Hindlimb muscle (tissue), 1 donor: ENCODE data around the gene SEMA4D. TPM values are rescaled to one million over a fixed set of nuclear protein-coding genes. Genes with fewer than 3 reads are reported as not detected.

Experiments used
- DNase-seq: peaks from one replicate; pipeline ENCODE4 v3.0.0-alpha.2; 2013
- polyA plus RNA-seq: library from polyadenylated mRNA; unstranded; fragments of 120-200 nt; gene quantifications from one replicate; pipeline ENCODE4 v1.2.1, GENCODE V29; 2013; ENCODE audit not compliant: insufficient read length

SEMA4D gene
- polyA plus RNA-seq, 1 donor = 23.3 TPM

DNA sequence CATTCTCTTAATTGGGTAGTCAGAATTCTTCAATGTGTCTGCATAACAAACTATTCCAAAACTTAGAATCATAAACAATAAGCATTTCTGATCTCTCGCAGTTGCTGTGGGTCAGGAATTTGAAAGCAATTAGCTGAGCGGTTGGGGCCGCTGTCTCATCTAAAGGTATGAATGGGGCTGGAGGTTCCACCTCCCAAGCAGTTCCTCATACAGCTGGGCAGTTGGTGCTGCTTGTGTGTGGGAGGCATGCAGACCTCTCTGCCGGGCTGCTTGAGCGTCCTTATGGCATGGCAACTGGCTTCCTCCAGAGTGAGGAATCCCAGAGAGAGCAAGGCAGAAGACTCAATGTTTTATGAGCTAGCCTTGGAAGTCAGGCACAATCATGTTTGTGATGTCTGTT lies 30.2 kb upstream of the SEMA4D start:
- DNase-seq = no peak

GRCh38 chr9:89527084-89527483 lies 29.2 kb upstream of the SEMA4D start:
- no peak for DNase-seq

DNA sequence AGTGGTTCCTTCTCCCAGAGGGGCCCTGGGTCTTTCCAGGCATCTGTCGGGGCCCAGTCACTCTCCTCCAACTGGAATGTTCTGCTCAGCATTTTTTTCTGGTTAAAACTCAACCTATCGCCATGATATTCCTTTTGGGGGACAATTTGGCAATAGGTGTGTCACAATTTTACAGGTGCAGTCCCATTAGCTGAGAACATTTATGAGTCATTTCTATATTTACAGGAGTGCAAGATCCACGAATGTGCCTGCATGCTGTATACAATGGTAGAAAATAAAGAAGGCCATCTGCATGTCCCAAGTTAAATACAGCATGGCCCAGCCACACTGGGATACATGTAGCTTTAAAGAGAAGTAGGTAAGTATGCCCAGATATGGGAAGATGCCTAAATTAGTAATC lies 28.8 kb upstream of the SEMA4D start:
- no peak for DNase-seq

GRCh38 chr9:89525446-89526374 lies 27.8 kb upstream of the SEMA4D start:
- DNase-seq = no peak

GRCh38 chr9:89524963-89525362 lies 27.1 kb upstream of the SEMA4D start:
- no peak for DNase-seq

GRCh38 chr9:89523948-89524347 lies 26.0 kb upstream of the SEMA4D start:
- no peak for DNase-seq

DNA sequence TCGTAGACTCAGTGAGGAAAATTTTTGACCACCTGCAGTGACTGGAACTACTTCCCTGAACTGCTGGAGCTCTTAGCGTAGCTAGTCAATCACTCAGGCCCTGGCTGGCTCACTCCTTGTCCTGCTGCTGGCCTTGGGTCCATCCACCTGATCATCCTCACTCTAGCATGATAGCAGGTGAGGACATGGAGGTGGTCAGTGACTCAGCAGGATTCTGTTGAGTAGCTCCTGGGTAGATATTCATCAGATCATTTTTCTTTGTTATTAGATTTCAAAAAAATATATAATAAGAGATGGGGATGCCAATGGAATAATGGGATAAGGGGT lies 25.0 kb upstream of the SEMA4D start:
- no peak for DNase-seq

DNA sequence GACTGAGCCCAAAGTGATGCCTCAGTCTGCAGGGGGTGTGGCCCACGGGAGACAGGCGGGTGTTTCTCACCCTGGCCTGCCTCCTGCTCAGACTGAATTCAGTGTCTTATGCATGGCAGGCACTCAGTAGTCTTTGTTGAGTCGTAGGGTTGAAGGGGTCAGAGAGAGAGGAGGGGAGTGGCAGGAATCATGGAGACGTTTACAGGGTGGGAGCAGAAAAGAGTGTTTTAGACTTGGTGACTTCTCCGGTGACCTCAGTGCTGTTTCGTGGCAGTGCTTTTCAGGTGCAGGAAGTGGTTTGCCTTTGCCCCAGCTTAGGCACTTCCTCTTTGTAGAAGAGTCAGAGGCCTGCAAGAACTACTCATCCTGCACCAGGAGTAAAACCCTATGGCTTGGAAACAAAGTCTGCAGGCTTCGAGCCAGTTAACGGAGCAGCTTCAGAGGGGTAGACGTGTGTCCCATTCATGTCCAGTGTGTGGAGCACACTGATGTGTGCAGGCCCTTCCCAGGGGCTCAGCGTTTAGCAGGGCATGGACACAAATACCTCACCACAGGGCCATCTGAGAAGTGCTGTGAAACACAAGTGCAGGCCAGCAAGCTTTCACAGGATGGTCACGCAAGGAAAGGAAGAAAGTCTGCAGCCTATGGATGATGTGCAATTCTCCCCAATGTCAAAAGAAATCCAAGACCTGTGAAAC lies 24.5 kb upstream of the SEMA4D start:
- DNase-seq = no peak

DNA sequence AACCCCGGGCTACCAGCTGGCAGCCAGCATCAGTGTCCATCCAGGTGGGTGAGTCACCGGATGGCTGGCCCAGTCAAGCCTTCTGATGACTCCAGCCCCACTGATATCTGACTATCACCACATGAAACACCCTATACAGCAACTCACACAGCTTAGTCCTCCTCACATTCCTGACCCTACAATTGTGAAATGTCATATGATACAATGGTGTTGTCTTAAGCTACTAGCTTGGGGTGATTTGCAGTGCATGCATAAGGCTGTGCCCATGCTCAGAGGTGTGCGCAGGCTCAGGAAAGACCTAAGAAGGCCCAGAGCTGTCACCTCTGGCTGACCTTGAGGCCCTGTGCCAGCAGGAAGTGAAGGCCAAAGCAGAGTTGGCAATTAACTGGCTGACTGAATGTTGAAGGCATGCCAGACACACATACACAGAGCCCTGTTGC lies 21.5 kb upstream of the SEMA4D start:
- no peak for DNase-seq

DNA sequence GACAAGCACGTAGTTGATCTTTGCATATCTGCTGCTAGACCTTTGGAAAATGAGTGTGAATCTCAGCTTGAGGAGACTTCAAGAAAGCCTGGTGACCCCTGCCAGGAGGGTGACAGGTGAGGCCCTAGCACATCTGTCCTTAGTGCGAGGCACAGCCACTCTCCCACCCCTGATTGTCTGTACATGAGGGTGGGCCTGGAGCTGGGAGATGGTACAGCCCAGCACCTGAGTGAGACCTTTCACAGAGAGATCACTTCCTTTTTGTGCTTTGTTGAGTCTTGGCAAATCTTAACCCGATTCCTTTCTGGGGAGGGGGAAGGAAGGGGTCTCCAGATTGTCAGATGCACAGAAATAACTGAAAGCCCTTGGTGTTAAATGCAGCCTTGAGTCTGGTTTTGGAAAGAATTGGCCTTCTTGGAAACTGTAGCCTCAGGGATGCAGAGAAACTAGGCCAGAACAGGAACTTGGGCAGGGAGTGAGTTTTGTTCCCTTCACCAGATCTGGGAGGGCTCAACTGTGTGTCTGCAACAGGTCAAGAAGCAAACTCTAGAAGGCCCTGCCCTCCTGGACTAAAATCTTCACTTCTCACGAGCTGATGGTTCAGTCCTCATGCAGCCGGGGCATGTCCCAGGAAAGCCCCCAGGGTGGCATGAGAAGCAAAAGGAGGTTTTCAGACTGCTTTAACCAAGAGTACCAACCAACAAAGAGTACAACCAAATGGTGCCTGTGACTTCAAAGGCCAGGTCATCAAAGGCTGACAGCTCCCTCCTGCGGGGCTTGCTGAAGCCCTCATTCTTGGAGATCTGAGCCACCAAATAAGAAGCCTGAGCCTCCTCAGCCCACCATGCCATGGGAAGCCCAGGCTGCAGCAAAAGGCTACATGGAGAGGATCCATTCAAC lies 20.8 kb upstream of the SEMA4D start:
- DNase-seq = no peak

GRCh38 chr9:89515416-89515815 lies 17.5 kb upstream of the SEMA4D start:
- no peak for DNase-seq

- no peak for DNase-seq
Observed at GRCh38 chr9:89514956-89515355, 17.0 kb upstream of the SEMA4D start.

DNA sequence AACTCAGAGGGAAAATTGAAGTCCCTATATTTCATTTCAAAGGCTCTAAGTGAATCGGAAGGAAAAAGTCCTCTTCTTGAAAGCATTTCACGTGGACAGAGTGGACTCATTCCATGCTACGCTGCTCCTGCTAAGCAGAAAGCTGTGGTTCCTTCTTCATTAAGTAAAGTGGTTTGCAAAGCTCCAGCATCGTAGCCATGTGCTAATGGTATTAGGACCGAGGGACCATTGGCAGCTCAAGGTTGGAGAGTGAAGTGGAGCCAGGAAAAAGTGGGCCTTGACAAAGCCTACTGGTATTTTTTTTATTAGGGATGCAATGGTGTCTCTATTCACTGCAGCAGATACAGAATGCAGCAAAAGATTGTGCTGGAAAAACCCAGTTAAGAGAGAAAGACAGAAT lies 16.4 kb upstream of the SEMA4D start:
- peak; percentile 42 for DNase-seq

DNA sequence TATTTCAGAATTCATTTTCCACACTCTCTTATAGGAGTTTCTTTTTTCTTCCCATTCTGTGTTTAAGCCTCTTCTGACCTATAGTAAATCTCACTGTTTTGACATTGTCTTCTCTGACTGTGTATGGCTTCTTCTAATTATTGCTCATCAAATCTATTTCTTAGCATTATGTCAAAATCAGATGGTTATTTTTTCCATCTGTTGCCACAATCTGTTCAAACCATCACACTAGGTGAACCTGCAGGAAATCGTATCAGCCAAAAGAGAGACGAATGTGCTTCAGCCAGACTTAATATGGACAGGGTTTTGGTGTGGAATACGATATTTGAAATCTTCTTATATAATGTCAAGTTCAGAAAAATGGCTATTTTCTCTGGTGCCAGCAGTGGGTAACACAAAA lies 15.9 kb upstream of the SEMA4D start:
- DNase-seq = no peak

DNA sequence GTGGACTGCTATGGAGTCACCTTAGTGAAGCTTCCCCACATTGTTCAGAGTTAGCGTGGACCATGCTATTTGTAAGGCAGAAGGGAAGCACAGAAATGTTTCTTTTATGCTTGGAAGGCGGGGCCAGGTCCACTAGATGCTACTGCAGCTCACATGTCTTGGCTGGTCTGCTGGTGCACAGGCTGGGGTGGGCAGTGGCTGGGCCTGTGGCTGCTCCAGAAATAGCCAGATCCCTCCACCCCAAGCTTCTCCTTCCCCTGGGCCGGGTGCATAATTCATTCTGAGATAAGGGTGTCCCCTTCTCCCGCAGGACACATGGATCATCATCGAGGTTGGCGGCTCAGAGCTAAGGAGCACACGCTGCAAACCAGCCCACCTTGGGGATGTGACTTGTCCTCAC lies 14.5 kb upstream of the SEMA4D start:
- DNase-seq = no peak

- DNase-seq = no peak
Observed at GRCh38 chr9:89508951-89509615, 11.2 kb upstream of the SEMA4D start.

DNA sequence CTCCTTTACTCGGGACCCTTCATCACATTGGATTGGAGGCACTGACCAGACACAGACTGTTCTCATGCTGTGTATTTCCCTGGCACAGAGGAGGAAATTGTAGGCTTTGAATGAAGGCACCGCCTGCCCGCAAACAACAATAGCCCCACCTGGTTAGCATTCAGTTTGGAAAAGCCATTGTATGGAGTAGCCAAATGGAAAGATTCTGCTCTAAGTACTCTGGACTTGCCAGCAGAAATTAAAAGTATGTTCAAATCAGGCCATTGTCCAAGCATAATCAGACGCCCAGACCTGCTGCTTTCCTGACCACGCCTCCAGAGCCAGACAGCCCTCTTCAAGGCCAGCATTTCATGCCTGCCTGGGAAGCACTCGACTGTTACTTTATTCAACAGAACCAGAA lies 8.0 kb upstream of the SEMA4D start:
- no peak for DNase-seq

- no peak for DNase-seq
Observed at GRCh38 chr9:89505048-89505447, 7.1 kb upstream of the SEMA4D start.

DNA sequence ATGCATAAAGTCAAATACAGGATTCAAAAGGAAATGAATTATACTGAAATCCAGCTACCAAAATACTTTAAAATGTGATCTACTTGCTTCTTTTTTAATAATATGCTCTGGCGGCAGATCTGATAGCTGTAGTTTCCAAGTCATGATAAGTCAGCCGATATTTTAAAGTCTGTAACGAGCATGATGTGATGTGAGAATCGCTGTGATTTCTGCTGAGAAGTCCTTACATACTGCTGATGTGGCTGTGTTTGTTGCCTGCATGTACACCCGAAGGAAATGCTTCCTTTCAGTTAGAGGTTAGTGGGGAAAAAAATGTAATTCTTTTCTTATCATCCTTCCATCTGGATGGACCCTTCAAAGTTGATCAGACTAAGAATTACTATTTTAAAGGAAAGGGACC lies 4.8 kb upstream of the SEMA4D start:
- DNase-seq = no peak

GRCh38 chr9:89502038-89502601 lies 4.2 kb upstream of the SEMA4D start:
- no peak for DNase-seq

DNA sequence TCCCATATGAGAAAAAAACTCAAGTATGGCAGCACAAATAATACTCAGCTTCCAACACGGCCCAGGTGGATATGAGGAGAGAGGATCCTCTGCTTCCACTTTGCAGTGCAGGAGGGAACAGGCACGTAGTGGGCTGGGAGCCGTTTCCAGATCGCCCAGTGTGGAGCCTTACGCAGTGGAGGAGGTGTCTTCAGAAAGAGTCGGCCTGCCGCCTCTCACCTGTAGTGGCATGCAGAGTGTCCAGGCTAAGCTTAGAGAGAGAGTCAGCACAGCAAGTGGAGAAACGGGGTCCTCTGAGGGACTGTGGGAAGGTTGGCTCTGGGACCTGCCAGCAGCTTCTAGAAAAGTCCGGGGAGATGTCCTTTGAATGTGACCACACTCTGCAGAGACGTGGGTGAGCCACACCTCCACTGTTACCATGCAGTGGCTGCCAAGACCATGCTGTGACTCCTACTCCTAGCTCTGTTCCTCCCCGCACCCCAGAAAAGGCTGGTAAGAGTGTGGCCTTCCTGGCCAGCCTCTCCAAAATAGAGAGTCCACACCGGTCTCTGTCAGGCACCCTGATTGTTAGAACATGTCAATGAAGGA lies 3.5 kb upstream of the SEMA4D start:
- no peak for DNase-seq

DNA sequence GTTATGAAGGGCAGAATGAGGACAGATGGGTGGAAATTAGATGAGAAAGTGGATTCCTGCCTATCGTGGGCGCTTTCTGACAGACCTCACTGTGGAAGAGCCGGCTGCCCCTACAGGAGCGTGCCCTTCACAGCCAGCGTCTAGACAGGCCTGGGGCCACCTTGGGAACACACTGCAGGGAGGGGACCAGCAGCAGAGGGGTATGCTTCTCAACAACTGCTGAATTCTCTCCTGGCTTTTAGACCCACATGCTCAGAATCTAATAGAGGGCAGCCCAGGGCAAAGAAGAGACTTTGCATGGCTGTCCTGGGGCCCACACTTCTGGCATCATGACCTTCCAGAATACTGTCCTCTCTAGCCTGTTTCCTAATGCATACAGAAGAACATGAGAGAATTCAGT lies 2.1 kb upstream of the SEMA4D start:
- no peak for DNase-seq
